Fibroblast of the aortic adventitia (primary cell): ENCODE data around the gene LMO1. TPM values are rescaled to one million over a fixed set of nuclear protein-coding genes. Genes with fewer than 3 reads are reported as not detected.

Source experiments
- DNase-seq: peaks from one replicate; pipeline ENCODE4 v3.0.0-alpha.2; 2010; ENCODE audit warnings: low read depth
- H3K4me3 ChIP-seq: 2 replicates; pipeline ENCODE4 v1.5.1; 2011; ENCODE audit warnings: low read depth, mild to moderate bottlenecking, control low read depth, low read length, moderate library complexity
- total RNA-seq: library from RNA; depleted of rRNA; stranded (reverse); fragments of >200 nt; gene quantifications from 2 replicates; pipeline ENCODE4 v1.2.3, GENCODE V29; 2012; ENCODE audit warnings: low replicate concordance
- TF ChIP-seq, protein P1 (sequence below): IDR thresholded peaks from 2 replicates; pipeline ENCODE4 v1.5.1; 2011; ENCODE audit warnings: mild to moderate bottlenecking, low read length, control low read depth, inconsistent platforms; ENCODE audit not compliant: insufficient read depth

LMO1 gene
- total RNA-seq, 1 donor, result not detected

- H3K4me3 ChIP-seq, result no peak overlapping the region
- no peak for DNase-seq
- TF ChIP-seq, protein P1, sequence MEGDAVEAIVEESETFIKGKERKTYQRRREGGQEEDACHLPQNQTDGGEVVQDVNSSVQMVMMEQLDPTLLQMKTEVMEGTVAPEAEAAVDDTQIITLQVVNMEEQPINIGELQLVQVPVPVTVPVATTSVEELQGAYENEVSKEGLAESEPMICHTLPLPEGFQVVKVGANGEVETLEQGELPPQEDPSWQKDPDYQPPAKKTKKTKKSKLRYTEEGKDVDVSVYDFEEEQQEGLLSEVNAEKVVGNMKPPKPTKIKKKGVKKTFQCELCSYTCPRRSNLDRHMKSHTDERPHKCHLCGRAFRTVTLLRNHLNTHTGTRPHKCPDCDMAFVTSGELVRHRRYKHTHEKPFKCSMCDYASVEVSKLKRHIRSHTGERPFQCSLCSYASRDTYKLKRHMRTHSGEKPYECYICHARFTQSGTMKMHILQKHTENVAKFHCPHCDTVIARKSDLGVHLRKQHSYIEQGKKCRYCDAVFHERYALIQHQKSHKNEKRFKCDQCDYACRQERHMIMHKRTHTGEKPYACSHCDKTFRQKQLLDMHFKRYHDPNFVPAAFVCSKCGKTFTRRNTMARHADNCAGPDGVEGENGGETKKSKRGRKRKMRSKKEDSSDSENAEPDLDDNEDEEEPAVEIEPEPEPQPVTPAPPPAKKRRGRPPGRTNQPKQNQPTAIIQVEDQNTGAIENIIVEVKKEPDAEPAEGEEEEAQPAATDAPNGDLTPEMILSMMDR, result no peak
Observed at GRCh38 chr11:8190431-8190830, 73.2 kb downstream of the LMO1 start.

- TF ChIP-seq, protein P1, result no peak
- no peak overlapping the region for H3K4me3 ChIP-seq
- DNase-seq, result no peak
Observed at GRCh38 chr11:8186429-8186828, 77.2 kb downstream of the LMO1 start.

GRCh38 chr11:8183111-8183510, 80.6 kb downstream of the LMO1 start:
- DNase-seq, result peak; percentile 14
- H3K4me3 ChIP-seq, result no peak overlapping the region
- TF ChIP-seq, protein P1, result no peak

GRCh38 chr11:8180469-8180868, 83.2 kb downstream of the LMO1 start:
- DNase-seq, result no peak
- H3K4me3 ChIP-seq, result no peak overlapping the region
- TF ChIP-seq, protein P1, result no peak

DNA sequence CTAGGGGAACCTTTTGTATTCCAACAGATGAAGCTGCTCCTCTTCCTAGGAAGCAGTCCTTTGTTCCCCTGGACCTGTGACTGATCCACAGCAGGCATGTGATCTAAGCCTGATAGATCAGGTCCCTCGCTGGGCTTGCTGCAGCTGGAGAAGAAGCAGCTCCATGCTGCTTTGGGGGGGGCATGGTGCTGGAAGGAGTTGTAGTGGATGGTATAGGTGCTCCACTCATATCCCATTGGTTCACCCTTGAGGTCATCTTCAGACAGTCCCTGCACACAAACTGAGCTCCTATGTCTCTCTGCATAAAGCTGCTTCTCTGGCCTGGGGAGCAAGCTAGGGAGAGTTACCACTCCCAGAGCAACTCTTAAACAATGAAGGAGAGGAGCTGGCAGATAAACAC, 85.4 kb downstream of the LMO1 start:
- TF ChIP-seq, protein P1, result no peak
- DNase-seq, result no peak
- H3K4me3 ChIP-seq, result no peak overlapping the region

GRCh38 chr11:8177136-8177535, 86.5 kb downstream of the LMO1 start:
- no peak for DNase-seq
- no peak overlapping the region for H3K4me3 ChIP-seq
- TF ChIP-seq, protein P1, result no peak

Other genes with a start within 250 kb of the LMO1 start
- gene TUB, start 182.7 kb downstream of the LMO1 start, total RNA-seq, result 18.2 and 19.2 TPM in 2 replicates
- not detected in 2 replicates for gene RIC3, start 94.9 kb downstream of the LMO1 start, total RNA-seq